ENCODE data around the gene HNRNPH3. TPM values are rescaled to one million over a fixed set of nuclear protein-coding genes. Genes with fewer than 3 reads are reported as not detected.
"Not testable (repeated sequence)": the region's sequence is repeated elsewhere in the genome, so short reads cannot be mapped to it uniquely, and the experiment has no call there.

HNRNPH3 gene
- polyA plus RNA-seq, 3 donors = 36.6 to 86.0 (median 71.6) TPM

- Mint-ChIP-seq H3K4me3 (no peak overlapping the region), H3K4me1 (peaks cover 7% of the 10 kb centered on the region), H3K9me3 (peaks cover 14 to 28% (median 18%) of the 10 kb centered on the region in 7 donors), H3K27ac (no peak overlapping the region), H3K36me3 (peaks cover 0 to 5% of the 10 kb centered on the region in 2 donors), H3K27me3 (ENCODE audit: low read depth in 3 of 3) (peaks cover 0 to 5% (median 0%) of the 10 kb centered on the region in 3 donors)
- Histone ChIP-seq H3K4me1 (ENCODE audit: control insufficient read depth in 1 of 2, insufficient read depth in 2 of 2, low read length in 2 of 2) (peaks cover 0 to 3% of the 10 kb centered on the region in 2 donors), H4K20me1 (ENCODE audit: insufficient read depth, low read length) (no peaks in the 10 kb centered on the region), H3K36me3 (replicated peaks in 1 of 2; ENCODE audit: control insufficient read depth in 1 of 2, insufficient read depth in 2 of 2, low read length in 2 of 2) (no peaks in the 10 kb centered on the region), H3K79me2 (ENCODE audit: insufficient read depth, low read length) (no peaks in the 10 kb centered on the region), H3K4me3 (replicated peaks in 1 of 3; ENCODE audit: low read depth in 2 of 3, low read length in 3 of 3) (no peak overlapping the region), H3K27me3 (ENCODE audit: control insufficient read depth in 2 of 2, insufficient read depth in 2 of 2, low read length in 2 of 2) (no peaks in the 10 kb centered on the region), H3K4me2 (replicated peaks; ENCODE audit: extremely low read depth, low read length, poor library complexity, severe bottlenecking) (no peak overlapping the region), H3K9ac (ENCODE audit: insufficient read depth, low read length, poor library complexity, severe bottlenecking) (no peak overlapping the region), H3K9me3 (replicated peaks in 1 of 2; ENCODE audit: control insufficient read depth in 1 of 2, insufficient read depth in 1 of 2, low read length in 2 of 2) (peaks cover 14% of the 10 kb centered on the region in 2 donors), H2AFZ (ENCODE audit: insufficient read depth, low read depth, low read length, poor library complexity, severe bottlenecking) (no peak overlapping the region), H3K27ac (ENCODE audit: low read depth in 1 of 2, low read length in 2 of 2) (no peak overlapping the region)
- intact Hi-C loops (cut with micrococcal nuclease) = no loop called here
- WGBS (ENCODE audit: insufficient coverage) = no CpG with 5 or more reads among the region's 1 CpG
- no peak for TF ChIP-seq CTCF (IDR thresholded peaks at IDR 0.05)
- DNase-seq = no peak
Observed at GRCh38 chr10:68315582-68315981, 16.3 kb upstream of the HNRNPH3 start.

GRCh38 chr10:68318331-68319059 is 13.4 kb upstream of the HNRNPH3 start:
- TF ChIP-seq CTCF (IDR thresholded peaks at IDR 0.05) = no peak
- Histone ChIP-seq H3K36me3 (replicated peaks in 1 of 2; ENCODE audit: control insufficient read depth in 1 of 2, insufficient read depth in 2 of 2, low read length in 2 of 2) (no peaks in the 10 kb centered on the region), H3K27me3 (ENCODE audit: control insufficient read depth in 2 of 2, insufficient read depth in 2 of 2, low read length in 2 of 2) (no peaks in the 10 kb centered on the region), H3K4me1 (ENCODE audit: control insufficient read depth in 1 of 2, insufficient read depth in 2 of 2, low read length in 2 of 2) (peaks cover 0 to 3% of the 10 kb centered on the region in 2 donors), H3K79me2 (ENCODE audit: insufficient read depth, low read length) (no peaks in the 10 kb centered on the region), H4K20me1 (ENCODE audit: insufficient read depth, low read length) (no peaks in the 10 kb centered on the region), H3K27ac (ENCODE audit: low read depth in 1 of 2, low read length in 2 of 2) (no peak overlapping the region), H3K9ac (ENCODE audit: insufficient read depth, low read length, poor library complexity, severe bottlenecking) (no peak overlapping the region), H3K4me2 (replicated peaks; ENCODE audit: extremely low read depth, low read length, poor library complexity, severe bottlenecking) (no peak overlapping the region), H3K4me3 (replicated peaks in 1 of 3; ENCODE audit: low read depth in 2 of 3, low read length in 3 of 3) (no peak overlapping the region), H2AFZ (ENCODE audit: insufficient read depth, low read depth, low read length, poor library complexity, severe bottlenecking) (no peak overlapping the region), H3K9me3 (replicated peaks in 1 of 2; ENCODE audit: control insufficient read depth in 1 of 2, insufficient read depth in 1 of 2, low read length in 2 of 2) (peaks cover 14% of the 10 kb centered on the region in 2 donors)
- peaks cover 0 to 5% of the 10 kb centered on the region in 2 donors for H3K36me3 Mint-ChIP-seq
- H3K27me3 Mint-ChIP-seq (ENCODE audit: low read depth in 3 of 3) = no peaks in the 10 kb centered on the region
- H3K9me3 Mint-ChIP-seq = peaks cover 14 to 31% (median 18%) of the 10 kb centered on the region in 7 donors
- H3K4me1 Mint-ChIP-seq = peaks cover 7% of the 10 kb centered on the region
- no peak for DNase-seq
- WGBS (ENCODE audit: insufficient coverage) = no CpG with 5 or more reads among the region's 1 CpG
- intact Hi-C loops (cut with micrococcal nuclease) = no loop called here
- H3K27ac Mint-ChIP-seq = no peak overlapping the region
- H3K4me3 Mint-ChIP-seq = no peak overlapping the region

DNA sequence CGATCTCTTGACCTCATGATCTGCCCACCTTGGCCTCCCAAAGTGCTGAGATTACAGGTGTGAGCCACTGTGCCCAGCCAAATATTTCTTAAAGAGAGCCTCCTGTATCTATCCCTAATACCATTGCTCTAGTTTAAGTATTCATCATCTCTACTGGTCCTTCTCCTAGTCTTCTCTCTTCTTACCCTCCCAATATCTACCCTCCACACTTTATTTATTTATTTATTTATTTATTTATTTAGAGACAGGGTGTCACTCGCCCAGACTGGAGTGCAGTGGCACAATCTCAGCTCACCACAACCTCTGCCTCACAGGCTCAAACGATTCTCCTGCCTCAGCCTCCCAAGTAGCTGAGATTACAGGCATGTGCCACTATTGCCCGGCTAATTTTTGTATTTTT is 7.5 kb upstream of the HNRNPH3 start:
- H3K36me3 Mint-ChIP-seq; H3K27me3 ChIP-seq (ENCODE audit: control insufficient read depth in 2 of 2, insufficient read depth in 2 of 2, low read length in 2 of 2); DNase-seq; H3K27me3 Mint-ChIP-seq (ENCODE audit: low read depth in 3 of 3); H2AFZ ChIP-seq (ENCODE audit: insufficient read depth, low read depth, low read length, poor library complexity, severe bottlenecking); H3K27ac Mint-ChIP-seq; H3K36me3 ChIP-seq (replicated peaks in 1 of 2; ENCODE audit: control insufficient read depth in 1 of 2, insufficient read depth in 2 of 2, low read length in 2 of 2); intact Hi-C loops (cut with micrococcal nuclease); H3K9me3 ChIP-seq (replicated peaks in 1 of 2; ENCODE audit: control insufficient read depth in 1 of 2, insufficient read depth in 1 of 2, low read length in 2 of 2); H3K9me3 Mint-ChIP-seq; H3K4me3 Mint-ChIP-seq; H3K79me2 ChIP-seq (ENCODE audit: insufficient read depth, low read length); H3K27ac ChIP-seq (ENCODE audit: low read depth in 1 of 2, low read length in 2 of 2); H3K4me2 ChIP-seq (replicated peaks; ENCODE audit: extremely low read depth, low read length, poor library complexity, severe bottlenecking); H3K4me3 ChIP-seq (replicated peaks in 1 of 3; ENCODE audit: low read depth in 2 of 3, low read length in 3 of 3); H4K20me1 ChIP-seq (ENCODE audit: insufficient read depth, low read length); H3K9ac ChIP-seq (ENCODE audit: insufficient read depth, low read length, poor library complexity, severe bottlenecking): not testable (repeated sequence)
- H3K4me1 ChIP-seq (ENCODE audit: control insufficient read depth in 1 of 2, insufficient read depth in 2 of 2, low read length in 2 of 2) = peaks cover 18 to 21% of the 10 kb centered on the region in 2 donors
- 100% methylated on average over 2 of the region's 4 CpGs for whole genome bisulfite sequencing (ENCODE audit: insufficient coverage)
- peaks cover 16% of the 10 kb centered on the region for H3K4me1 Mint-ChIP-seq
